ENCODE measurements around the gene HNRNPF.
"Not testable (repeated sequence)": the region's sequence is repeated elsewhere in the genome, so short reads cannot be mapped to it uniquely, and the experiment has no call there.

The HNRNPF gene

DNA sequence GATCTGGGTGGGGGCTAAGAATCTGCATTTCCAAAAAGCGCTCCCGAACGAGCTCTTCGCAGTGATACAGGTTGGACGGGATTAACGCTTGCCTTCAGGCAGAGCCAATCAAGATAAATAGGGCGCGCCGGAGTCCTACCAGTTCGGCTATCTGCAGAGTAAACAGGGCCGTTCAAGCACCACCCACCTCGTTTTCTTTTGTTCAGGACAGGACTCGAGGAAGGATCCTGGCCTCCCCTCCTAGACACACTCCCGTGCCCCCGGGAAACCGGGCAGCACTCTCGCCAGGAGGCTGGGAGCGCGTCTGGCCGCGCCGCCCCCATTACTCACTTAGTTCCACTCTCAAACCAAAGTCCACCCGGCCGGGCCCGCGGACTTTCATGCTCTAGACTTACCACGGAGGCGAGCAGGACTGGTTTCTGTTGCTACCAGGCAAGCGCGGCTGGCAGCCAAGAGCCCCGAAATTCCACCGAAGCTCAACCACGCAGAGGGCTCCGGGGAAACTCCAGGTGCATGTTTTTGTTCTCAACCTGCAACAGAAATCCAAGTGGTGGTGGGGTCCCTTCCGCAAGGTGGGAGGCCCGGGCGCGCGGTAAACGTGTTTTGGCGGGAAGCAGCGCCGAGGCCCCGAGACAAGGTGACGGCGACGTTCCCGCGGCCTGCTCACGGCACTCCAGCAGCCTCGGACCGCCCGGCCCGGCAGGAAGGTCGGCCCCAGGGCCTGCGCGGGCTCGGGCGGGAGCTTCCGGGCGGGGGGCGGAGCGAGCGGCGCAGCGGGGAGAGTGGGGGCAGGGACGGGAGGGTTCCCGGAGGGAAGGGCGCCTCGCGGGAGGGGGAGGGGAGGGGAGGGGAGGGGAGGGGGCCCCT lies 12.7 kb downstream of the HNRNPF start:
- DNase-seq = peak; percentile 35

DNA sequence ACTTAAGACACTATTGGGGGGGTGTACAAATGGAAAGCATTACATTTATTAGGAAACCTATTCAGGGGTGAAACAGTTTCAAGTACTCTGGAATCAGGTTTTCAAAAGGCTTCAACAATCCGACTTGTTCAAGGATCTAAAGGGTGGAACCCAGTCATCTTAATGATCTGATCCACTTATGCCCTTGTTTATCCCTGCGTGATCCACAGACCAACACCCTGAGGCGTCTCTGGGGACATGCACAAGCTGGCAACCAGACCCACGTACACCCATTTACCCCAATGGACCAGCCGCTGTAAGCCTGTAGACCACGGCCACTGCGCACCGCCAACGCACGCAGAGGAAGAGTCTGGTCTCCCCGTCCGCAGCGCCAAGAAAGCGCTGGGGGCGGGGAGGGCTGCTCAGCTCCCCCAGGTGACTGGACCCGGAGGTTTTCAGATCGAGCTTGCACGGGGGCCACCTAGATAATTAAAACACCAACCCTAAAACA lies 13.4 kb downstream of the HNRNPF start:
- no peak for DNase-seq

DNA sequence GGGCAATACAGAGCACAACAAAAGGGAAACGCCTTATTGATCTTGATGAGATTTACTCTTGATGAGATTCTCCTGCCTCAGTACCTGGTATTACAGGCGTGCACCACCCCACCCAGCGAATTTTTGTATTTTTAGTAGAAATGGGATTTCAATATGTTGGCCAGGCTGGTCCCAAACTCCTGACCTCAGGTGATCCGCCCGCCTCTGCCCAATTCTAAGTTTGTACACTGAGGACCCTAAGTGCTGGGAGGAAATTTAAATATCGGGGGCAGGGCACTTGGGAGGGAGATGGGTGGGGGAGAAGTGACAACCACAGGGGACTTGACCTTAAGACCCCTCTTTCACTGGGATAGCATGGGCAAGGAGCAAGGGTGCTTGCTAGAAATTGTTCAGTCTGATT lies 14.1 kb downstream of the HNRNPF start:
- no peak for DNase-seq

- DNase-seq = no peak
Observed at GRCh38 chr10:43393606-43394360, 15.2 kb downstream of the HNRNPF start.

GRCh38 chr10:43393186-43393585 lies 15.8 kb downstream of the HNRNPF start:
- DNase-seq = not testable (repeated sequence)

DNA sequence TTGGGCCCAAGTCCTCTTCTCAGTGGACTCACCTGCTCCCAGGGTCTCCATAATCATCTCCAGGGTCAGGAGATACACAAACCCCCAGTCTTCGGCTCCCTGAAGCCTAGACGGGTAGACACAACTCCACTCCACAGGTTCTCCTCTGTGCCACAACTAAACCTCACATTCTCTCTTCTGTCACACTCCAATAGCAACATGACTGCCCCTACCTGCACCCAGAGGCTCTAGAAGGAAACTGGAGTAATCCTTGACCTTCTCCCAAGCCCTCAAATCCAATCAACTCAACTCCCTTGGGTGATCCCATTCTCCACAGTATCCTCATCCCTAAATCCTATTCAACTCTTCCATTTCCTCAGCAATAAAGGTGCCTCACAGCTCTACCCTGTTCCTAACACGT lies 16.2 kb downstream of the HNRNPF start:
- no peak for DNase-seq

DNA sequence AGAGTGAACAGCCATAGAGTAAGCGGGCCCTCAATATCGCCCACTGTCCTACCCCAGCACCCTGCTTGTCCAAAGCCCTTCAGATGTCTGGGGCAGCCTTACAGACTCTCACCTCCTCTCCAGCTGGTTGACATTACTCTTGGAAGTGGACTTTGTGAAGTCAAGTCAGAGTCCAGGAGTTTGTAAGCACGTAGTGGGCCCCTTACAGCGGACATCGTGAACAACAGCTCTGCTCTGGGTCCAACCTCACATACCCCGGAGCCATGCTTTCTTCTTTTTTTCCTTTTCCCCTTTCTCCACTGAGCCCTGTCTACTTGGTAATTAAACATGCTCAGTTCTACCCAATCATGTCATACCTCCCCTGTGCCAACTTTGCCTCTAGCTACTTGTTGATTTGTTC lies 17.5 kb downstream of the HNRNPF start:
- DNase-seq = no peak

DNA sequence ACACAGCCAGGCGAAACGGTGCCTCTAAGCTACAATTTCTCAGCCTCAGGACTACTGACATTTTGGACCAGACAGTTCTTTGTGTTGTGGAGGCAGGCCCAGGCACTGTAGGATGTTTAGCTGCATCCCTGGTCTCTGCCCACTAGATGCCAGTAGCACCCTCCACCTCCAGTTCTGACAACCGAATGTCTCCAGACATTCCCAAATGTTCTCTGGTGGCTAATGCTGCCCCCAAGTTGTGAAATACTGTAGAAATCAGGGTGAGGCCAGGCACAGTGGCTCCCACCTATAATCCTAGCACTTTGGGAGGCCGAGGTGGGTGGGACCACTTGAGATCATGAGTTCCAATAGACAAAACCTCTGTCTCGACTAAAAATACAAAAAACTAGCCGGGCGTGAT lies 18.2 kb downstream of the HNRNPF start:
- DNase-seq = peak; percentile 6

GRCh38 chr10:43390333-43390732 lies 18.7 kb downstream of the HNRNPF start:
- no peak for DNase-seq

GRCh38 chr10:43389867-43390266 lies 19.1 kb downstream of the HNRNPF start:
- DNase-seq = no peak

GRCh38 chr10:43387678-43388032 lies 21.3 kb downstream of the HNRNPF start:
- DNase-seq = no peak

- DNase-seq = no peak
Observed at GRCh38 chr10:43386981-43387677, 21.9 kb downstream of the HNRNPF start.

DNA sequence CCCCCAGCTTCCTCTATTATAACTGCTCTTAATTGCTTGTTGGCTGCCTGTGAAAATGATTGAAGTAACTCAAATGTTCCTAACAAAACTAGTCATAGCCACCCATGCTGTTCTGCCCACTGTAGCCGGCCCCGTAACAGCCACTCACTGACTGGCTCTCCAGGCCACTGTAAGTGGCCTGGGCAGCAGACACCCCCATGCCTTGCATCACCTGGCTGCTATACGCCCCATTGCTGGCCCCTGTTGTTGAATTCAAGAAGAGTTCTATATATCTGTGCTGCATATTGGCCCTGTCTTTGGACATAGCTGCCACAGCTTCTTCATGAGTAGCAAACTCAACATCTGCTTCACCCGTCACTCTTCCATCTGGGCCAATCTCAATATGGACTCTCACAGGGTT lies 22.4 kb downstream of the HNRNPF start:
- no peak for DNase-seq

DNA sequence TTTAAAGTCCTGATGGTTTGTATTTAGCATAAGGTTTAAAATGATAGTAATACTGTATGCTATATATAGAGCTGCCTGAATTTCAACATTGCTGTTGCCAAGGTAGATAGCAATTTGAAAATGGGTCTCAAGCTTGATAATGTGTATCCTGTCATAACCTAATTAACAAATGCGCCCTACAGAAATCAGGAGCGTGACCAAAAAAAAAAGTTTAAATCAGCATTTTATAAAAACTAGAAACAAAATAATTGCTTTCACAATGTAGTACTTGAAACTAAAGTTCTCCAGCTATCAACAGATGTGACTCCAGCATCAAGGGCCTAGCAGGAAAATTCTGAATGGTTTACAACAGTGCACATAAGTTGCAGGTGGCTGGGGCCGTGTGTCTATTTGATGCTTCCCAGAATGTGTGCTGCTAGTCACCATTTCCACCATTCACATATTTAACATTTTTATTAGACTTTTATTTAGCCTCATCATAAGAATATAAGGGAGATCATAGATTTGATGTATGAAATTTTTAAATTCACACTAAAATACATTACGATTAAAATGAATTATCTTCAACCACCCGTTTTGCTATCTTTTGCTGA lies 23.5 kb downstream of the HNRNPF start:
- DNase-seq = no peak

DNA sequence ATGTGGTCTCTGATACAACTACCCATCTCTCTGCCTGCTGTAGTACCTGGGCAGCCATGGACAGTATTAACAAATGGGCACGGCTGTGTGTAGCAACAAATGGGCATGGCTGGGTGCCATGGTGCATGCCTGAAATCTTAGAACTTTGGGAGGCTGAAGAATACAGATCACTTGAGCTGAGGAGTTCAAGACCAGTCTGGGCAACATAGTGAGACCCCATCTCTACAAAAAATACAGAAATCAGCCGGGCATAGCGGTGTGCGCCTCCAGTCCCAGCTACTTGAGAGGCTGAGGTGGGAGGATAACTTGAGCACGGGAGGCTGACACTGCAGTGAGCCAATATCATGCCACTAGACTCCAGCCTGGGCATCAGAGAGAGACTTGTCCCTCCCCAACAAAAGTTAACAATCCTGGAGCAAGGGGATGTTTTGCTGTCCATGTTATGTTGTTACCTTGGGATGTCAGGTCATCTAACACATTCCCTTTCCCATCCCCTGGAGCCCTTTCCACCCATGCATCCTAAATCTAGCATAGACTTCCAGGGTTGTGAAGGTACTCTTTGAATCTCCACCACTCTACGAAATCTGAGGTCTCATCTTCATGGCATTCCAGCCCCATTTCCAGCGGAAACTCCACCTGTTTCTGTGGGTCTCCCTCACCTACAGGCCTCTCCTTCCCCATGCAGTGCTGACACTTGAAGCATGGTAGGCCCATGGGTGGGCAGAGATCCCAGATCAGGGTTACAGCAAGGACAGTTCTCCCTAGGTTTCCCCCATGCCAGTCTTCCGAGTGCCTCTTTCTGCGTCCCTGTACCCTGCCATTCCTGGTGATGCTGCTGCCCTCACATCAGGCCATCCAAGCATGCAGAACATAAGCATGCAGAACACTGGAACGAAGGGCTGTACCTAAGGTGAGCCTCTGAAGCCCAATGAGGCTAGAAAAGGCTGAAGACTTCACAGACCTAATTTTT lies 24.4 kb downstream of the HNRNPF start:
- DNase-seq = no peak

DNA sequence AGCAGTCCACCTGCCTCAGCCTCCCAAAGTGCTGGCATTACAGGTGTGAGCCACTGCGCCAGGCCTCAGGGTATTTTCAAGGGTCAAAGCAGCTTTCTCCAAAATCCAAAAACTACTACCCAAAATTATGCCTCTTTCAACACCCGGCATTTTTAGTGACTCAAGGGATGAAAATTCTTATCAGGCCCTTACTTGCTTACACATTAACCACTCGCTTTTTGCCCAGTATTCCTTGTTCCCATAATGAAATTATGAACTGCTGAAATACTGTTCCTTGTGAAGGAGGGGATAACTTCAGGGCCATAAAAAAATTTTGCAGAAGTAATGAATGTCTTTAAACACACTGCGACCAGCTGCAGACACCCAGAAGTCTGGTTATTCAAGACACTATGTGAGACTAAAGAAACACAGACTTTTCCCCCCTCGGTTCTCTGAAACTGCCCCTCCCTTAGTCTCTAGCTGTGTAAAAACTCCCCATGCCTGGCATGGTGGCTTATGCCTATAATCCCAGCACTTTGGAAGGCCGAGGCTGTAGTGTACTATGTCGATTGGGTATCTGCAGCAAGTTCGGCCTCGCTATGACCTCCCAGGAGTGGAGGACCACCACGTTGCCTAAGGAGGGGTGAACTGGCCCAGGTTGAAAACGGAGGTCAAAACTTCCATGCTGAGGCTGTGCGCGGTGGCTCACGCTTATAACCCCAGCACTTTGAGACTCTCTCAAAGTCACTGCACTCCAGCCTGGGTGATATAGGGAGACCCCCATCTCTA lies 25.6 kb downstream of the HNRNPF start:
- DNase-seq = no peak

- DNase-seq = no peak
Observed at GRCh38 chr10:43380610-43381222, 28.3 kb downstream of the HNRNPF start.

DNA sequence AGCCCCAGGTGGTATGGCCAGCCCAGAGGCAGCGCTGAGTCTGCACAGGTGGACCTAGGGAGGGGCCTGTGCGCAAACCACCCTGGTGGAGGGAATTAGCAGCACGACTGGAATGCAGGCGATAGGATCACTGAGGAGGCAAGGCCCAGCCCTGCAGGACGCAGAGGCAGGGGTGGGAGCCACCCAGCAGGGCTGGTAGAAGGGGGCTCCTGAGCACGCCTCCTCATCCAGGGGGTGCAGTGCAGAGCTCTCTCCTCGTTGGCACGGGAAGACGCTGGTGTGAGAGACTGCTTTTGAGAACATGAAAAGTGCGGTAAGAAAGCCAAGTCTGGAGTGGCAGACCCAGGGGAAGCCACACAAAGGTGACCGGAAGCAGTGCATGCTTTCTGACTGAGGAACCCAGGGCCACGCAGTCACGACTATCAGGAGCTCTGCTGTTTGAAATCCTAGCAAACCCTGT lies 31.5 kb downstream of the HNRNPF start:
- DNase-seq = no peak

- no peak for DNase-seq
Observed at GRCh38 chr10:43376828-43377423, 32.1 kb downstream of the HNRNPF start.

- no peak for DNase-seq
Observed at GRCh38 chr10:43376046-43376635, 32.8 kb downstream of the HNRNPF start.
